ENCODE measurements around the gene NACC2. TPM values are rescaled to one million over a fixed set of nuclear protein-coding genes. Genes with fewer than 3 reads are reported as not detected.

The NACC2 gene
- total and polyA plus RNA-seq, 10 of the 15 experiments (the other 5 are each of a cell fraction or from before 2014, with no cell fraction given) = 0.66 to 14.7 (median 3.5) TPM

GRCh38 chr9:136089697-136090045, 5.4 kb downstream of the NACC2 start (continued):
- TF ChIP-seq, protein P1, sequence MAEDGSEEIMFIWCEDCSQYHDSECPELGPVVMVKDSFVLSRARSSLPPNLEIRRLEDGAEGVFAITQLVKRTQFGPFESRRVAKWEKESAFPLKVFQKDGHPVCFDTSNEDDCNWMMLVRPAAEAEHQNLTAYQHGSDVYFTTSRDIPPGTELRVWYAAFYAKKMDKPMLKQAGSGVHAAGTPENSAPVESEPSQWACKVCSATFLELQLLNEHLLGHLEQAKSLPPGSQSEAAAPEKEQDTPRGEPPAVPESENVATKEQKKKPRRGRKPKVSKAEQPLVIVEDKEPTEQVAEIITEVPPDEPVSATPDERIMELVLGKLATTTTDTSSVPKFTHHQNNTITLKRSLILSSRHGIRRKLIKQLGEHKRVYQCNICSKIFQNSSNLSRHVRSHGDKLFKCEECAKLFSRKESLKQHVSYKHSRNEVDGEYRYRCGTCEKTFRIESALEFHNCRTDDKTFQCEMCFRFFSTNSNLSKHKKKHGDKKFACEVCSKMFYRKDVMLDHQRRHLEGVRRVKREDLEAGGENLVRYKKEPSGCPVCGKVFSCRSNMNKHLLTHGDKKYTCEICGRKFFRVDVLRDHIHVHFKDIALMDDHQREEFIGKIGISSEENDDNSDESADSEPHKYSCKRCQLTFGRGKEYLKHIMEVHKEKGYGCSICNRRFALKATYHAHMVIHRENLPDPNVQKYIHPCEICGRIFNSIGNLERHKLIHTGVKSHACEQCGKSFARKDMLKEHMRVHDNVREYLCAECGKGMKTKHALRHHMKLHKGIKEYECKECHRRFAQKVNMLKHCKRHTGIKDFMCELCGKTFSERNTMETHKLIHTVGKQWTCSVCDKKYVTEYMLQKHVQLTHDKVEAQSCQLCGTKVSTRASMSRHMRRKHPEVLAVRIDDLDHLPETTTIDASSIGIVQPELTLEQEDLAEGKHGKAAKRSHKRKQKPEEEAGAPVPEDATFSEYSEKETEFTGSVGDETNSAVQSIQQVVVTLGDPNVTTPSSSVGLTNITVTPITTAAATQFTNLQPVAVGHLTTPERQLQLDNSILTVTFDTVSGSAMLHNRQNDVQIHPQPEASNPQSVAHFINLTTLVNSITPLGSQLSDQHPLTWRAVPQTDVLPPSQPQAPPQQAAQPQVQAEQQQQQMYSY (CRISPR knock-in tag; IDR thresholded peaks at IDR 0.05) = no peak
- TF ChIP-seq POLR2AphosphoS2 (IDR thresholded peaks at IDR 0.05; ENCODE audit: low read depth, low read length) (no peak), STAT1 (conservative IDR thresholded peaks at IDR 0.05) (no peak), STAT3 (IDR thresholded peaks at IDR 0.05; ENCODE audit: low read depth, low read length) (no peak), SMARCA5 (IDR thresholded peaks at IDR 0.05) (no peak), NFYA (IDR thresholded peaks at IDR 0.05; ENCODE audit: borderline replicate concordance, low read depth, low read length) (no peak), BCL11A (IDR thresholded peaks at IDR 0.05; ENCODE audit: low read depth, low read length) (no peak), JUND (IDR thresholded peaks at IDR 0.05; ENCODE audit: low read depth, low read length) (no peak), CUX1 (IDR thresholded peaks at IDR 0.05; ENCODE audit: insufficient replicate concordance, low read depth, low read length) (no peak), PML (IDR thresholded peaks at IDR 0.05; ENCODE audit: low read length) (no peak), FOXM1 (IDR thresholded peaks at IDR 0.05; ENCODE audit: low read depth, low read length) (no peak), ZNF622 (IDR thresholded peaks at IDR 0.05) (no peak), SUPT20H (IDR thresholded peaks at IDR 0.05; ENCODE audit: borderline replicate concordance, control insufficient read depth, low read depth, low read length) (no peak), CREB1 (IDR thresholded peaks at IDR 0.05; ENCODE audit: low read depth) (no peak), POU2F2 (IDR thresholded peaks at IDR 0.05; ENCODE audit: borderline replicate concordance, low read depth, low read length) (no peak), GABPA (IDR thresholded peaks at IDR 0.05; ENCODE audit: low read depth) (no peak), ZSCAN29 (IDR thresholded peaks at IDR 0.05) (no peak), NFXL1 (IDR thresholded peaks at IDR 0.05; ENCODE audit: borderline replicate concordance) (no peak), ZNF24 (IDR thresholded peaks at IDR 0.05) (no peak), MLLT1 (IDR thresholded peaks at IDR 0.05) (no peak), SMC3 (IDR thresholded peaks at IDR 0.05; ENCODE audit: borderline replicate concordance, low read length) (peak; percentile 73; the same call in 1 of the 2 replicates), IRF4 (IDR thresholded peaks at IDR 0.05; ENCODE audit: low read depth, low read length) (no peak)
- TF ChIP-seq, protein P2, sequence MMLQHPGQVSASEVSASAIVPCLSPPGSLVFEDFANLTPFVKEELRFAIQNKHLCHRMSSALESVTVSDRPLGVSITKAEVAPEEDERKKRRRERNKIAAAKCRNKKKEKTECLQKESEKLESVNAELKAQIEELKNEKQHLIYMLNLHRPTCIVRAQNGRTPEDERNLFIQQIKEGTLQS (IDR thresholded peaks at IDR 0.05; ENCODE audit: borderline replicate concordance, extremely low read depth, low read depth, low read length) = no peak

Measured in GM12878 (cell line).